Measurements from ENCODE around the gene SLC41A1.

The SLC41A1 gene

DNA sequence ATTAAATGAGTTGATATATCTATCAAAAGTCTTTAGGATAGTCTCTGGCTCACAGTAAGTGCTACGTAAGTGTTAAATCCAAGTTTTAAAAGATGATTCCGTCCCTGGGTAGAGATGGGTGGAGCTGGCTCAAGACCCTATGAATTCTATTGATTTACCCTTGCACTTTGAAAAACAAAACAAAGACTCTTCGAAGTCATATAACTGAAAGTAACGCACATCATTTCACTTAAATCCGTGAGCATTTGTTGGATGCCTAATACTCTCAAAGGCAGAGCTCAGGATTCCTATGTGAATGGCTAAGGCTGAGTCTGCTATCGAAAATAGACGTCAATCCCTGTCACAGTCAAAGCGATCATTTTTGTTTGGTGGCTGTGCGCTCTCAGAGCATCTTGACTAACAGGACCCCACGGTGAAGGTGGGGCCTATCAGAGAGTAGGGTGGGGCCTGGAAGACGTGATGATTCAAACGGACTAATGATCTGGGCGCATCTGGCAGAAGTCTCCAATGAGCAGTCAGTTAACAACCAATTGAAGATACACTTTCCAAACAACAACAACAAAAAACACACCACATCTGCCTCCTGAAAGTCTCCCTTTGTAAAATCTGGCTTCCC is 61.9 kb downstream of the SLC41A1 start:
- DNase-seq (ENCODE audit: low read depth) = no peak

DNA sequence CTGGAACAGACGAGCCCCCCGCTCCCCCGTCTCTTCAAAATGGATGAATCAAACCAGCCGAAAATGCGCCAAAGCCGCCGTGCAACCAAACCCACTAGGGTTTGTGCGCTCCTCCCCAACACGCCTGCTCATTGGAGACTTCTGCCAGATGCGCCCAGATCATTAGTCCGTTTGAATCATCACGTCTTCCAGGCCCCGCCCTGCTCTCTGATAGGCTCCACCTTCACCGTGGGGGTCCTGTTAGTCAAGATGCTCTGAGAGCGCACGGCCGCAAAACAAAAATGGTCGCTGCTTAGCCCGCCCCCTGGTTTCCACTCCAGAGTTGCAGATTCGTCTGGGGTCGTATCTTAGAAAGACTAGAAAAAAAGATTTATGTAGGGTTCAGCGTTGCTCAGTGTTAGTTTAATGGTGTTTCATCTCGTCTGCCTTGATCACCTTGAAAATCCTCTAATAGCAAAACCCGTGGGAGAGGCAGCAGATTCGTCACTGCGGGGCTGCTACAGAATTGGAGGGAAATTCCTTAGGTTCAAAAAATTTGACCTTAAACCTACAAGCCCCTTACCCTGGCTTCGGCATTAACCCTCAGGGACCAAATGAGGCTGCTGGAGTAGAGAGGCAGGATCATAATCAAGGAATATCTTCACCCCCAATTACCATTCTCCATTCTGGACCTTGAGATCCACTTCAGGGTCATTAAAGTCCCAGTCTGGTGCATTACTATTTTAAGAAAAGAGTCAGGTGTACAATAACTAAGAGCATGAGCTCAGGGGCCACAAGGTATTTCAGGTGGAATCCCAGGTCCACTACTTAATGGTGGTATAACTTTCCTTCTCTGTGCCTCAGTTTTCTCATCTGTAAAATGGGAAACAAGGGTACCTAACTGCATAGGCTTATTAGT is 62.6 kb downstream of the SLC41A1 start, which contains the start of gene NUCKS1:
Gene NUCKS1, minus strand, starts transcription at position 45 of the 898 bp plus-strand sequence. CDS start 209 bp downstream, outside the sequence.
- peak; percentile 89 for DNase-seq (ENCODE audit: low read depth)

DNA sequence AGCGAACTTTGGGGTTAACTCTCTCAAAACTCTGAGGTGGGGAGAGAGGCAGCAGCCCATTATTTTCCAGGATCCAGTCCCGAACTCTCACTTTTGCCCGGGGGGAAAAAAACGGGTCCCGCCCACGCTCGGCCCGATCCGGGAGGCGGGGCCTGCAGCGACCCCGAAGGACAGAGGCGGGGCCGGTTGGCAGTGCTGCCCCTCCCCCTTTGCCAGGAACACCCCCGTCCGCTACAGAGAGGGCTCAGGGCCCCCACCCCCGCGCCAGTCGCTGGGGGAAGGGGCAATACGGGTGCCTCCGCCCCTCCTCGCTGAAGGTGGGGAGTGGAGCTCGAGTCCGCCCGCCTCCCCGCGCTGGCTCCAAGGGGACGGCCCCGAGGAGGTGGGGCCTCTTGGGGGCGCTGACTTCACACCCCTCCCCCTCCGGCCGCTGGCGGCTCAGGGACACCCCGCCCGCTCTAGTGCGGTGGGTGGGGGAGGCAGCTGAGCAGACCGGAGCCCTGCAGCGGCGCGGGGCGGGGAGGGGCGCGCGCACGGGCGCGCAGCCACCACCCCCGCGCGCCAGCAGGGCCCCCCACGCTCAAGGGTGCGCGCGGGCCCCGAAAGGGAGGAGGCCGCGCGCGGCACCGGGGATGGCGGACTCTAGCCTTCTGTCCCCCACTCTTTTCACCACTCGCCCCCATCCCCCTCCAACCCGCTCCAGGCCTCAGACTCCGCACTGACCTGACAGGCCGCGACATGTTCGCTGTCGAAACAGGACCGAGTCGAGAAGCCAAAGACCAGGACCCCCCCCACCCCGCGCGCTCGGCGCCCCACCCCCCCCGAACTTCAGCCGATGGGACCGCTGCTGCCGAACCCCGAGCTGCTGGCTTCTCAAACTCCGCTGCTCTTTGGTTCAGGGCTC is 63.5 kb downstream of the SLC41A1 start:
- DNase-seq (ENCODE audit: low read depth) = peak; percentile 85

DNA sequence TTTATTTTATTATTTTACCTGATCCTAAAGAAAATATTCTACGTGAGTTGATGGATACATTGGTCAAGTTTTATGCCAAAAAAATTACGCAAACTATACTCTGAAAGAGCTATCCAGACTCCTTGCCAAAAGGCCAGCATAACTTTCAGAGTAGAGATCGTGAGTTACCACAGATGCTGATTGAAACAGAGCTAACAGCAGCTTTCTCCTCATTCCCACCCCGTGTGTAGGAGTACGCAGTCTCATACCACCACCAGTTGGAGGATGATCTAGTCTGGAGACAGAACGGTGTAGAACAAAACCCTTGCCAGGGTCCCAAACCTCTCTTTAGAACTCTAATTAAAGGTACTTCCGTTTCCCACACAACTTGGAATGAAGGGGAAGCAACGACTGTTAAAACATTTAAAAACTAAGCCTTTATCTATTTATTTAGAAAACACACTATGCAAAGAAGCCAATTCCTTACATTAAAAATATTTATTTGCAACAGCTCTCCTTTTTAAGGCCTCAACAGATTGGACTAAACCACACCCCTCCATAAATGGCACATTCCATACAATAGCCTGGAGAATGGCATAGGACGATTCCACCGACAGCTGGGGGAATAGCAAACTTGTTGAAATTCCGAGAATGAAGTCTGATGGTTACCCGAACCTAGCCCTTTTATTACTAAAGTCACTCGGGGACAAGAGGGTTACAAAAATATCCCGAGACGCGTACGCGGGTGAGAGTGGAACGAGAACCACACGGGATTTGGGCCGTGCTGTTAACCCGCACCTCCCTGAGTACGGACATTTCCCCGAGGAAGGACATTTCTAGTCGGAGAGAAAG is 64.4 kb downstream of the SLC41A1 start:
- DNase-seq (ENCODE audit: low read depth) = no peak

DNA sequence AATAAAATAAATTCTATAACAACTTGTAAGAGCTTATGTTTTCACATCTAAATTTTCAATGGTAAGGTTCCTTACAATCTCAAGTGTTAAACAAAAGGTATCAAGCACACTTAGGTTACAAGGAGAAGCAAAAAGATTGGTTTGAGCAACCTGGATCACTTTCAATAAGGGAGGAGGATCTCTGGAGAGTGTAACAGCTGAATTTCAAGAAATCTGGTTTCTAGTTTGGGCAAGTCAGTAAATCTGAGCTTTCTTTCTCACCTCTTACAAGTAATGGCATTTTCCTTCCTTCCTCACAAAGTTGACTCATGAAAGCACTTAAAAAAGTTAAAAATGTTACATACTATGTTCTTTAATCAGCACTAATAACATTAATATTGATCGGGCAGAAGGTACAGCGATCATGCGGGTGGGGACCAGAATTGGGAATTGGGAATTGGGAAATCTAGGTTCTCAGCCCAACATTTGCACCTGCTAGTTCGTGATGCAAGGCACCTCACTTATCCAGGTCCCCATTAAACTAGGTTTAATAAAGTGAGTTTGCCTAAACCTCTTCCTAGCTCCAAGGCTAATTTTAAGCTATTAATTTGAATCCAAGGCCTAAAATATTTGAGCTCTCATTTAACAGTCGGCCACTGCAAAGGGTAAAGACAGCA is 66.1 kb downstream of the SLC41A1 start:
- no peak for DNase-seq (ENCODE audit: low read depth)

DNA sequence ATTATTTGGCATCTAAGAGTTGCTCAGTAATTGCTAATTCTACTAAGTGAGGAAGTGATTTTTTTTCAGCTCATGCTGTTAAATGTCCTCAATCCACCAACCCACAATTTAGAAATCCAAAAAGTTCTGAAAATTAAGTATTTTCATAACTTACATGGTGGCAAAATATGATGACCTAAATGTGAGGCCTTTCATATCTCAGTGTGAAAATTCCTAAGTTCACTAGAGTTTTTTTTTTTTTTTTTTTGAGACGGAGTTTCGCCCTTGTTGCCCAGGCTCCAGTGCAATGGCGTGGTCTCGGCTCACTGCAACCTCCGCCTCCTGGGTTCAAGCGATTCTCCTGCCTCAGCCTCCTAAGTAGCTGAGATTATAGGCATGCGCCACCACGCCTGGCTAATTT is 68.6 kb downstream of the SLC41A1 start:
- DNase-seq (ENCODE audit: low read depth) = no peak

DNA sequence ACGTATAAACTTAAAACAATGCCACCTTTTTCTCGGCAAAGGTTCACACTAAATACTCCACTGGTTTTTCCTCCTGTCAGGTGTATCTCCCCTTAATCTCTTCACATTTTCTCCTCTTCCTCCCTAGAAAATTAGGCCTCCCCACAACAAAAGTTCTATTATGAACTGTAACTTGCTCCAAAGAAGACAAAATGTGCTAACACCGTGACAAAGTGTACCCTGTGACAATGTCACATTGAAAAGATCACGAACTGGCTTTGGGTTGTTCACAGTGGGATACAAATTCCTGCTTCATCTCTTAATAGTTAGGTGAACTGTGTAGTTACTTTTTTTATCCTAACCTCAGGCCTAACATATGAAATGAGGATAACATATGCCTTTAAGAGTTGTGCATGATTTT is 69.0 kb downstream of the SLC41A1 start:
- DNase-seq (ENCODE audit: low read depth) = no peak

DNA sequence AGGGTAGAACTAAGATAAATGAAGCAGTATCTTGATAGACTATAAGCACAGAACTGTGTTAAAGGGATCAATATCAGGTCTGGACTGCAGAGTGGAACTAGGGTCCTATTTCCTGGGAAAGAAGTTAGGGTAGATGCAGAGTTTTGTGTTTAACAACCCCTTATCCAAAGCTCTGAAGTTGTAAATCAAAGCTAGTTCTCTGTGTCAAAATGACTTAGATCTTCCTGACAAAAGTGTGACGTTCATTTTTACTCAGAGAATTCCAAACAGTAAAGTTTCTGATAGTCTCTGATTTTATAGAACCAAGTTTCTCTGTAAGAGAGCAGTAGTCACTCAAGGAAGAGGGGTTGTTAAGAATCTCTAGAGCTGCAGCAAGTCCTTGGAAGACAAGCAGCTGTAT is 71.3 kb downstream of the SLC41A1 start:
- DNase-seq (ENCODE audit: low read depth) = no peak

DNA sequence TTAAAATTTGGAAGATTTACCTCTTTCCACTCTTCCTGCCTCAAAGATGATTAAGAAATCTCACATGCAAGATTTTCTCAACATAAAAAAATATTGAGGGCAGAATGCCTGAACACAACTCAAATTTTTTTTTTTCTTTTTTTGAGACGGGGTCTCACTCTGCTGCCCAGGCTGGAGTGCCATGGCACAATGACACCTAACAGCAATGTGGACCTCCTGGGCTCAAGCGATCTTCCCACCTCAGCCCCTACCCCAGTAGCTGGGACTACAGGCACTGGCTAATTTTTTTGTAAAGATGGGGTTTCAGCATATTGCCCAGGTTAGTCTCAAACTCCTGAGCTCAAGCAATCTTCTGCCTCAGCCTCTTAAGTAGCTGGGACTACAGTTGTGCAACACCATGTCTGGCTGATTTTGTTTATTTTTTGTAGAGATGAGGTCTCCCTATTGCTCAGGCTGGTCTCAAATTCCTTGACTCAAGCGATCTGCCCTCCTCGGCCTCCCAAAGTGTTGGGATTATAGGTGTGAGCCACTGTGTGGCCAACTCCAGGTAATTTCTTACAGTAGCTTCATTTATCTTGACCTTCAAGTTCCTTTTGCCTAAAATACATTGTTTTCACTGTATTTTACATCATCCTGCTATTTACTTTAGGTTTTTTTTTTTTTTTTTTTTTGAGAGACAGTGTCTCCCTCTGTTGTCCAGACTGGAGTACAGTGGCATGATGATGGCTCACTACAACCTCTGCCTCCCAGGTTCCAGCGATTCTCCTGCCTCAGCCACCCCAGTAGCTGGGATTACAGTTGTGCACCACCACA is 73.4 kb downstream of the SLC41A1 start:
- no peak for DNase-seq (ENCODE audit: low read depth)
